SK-N-MC (cell line): ENCODE measurements around the gene LBX1.
A peak's percentile ranks its signal among the peaks of the same experiment; 100 is the strongest.

Experiments used
- DNase-seq: peaks from one replicate; pipeline ENCODE4 v3.0.0-alpha.2; 2011; ENCODE audit warnings: low read depth, low spot score
- H3K27ac ChIP-seq: fragments of 200-600 bp; sonication (generic); 2 replicates; pipeline ENCODE4 v1.5.1; 2016; ENCODE audit warnings: mixed run types
- H3K36me3 ChIP-seq: fragments of 200-600 bp; sonication (generic); 2 replicates; pipeline ENCODE4 v1.6.1; 2017; ENCODE audit warnings: antibody characterized with exemption, low read length, mixed read lengths; ENCODE audit not compliant: insufficient read depth
- H3K4me3 ChIP-seq: fragments of 200-600 bp; sonication (generic); 2 replicates; pipeline ENCODE4 v1.5.1; 2016
- H3K9ac ChIP-seq: fragments of 200-600 bp; sonication (generic); 2 replicates; pipeline ENCODE4 v1.8.0; 2017; ENCODE audit warnings: mixed run types, mixed read lengths; ENCODE audit not compliant: insufficient read length
- H3K9me3 ChIP-seq: fragments of 200-600 bp; sonication (generic); 2 replicates; pipeline ENCODE4 v1.6.1; 2017; ENCODE audit warnings: low read depth, mild to moderate bottlenecking, antibody characterized with exemption, low read length, moderate library complexity, mixed read lengths
- EZH2 ChIP-seq: fragments of 200-600 bp; sonication (generic); IDR thresholded peaks from one replicate; pipeline ENCODE4 v1.6.1; 2017; ENCODE audit warnings: antibody characterized with exemption
- FOXP2 ChIP-seq: optimal IDR thresholded peaks from 2 replicates; pipeline ENCODE3; 2011; ENCODE audit warnings: mild to moderate bottlenecking, moderate library complexity; ENCODE audit not compliant: insufficient read depth; ENCODE audit errors: extremely low read length, control extremely low read depth
- POLR2AphosphoS5 ChIP-seq: IDR thresholded peaks from 2 replicates; pipeline ENCODE4 v1.6.1; 2012; ENCODE audit warnings: mild to moderate bottlenecking, low read depth, low read length, borderline replicate concordance

Gene LBX1

GRCh38 chr10:101257084-101257483 is 27.8 kb upstream of the LBX1 start:
- Histone ChIP-seq H3K27ac (no peak overlapping the region), H3K36me3 (no peaks in the 10 kb centered on the region), H3K4me3 (no peak overlapping the region), H3K9me3 (no peaks in the 10 kb centered on the region), H3K9ac (no peak overlapping the region)
- TF ChIP-seq POLR2AphosphoS5 (no peak), FOXP2 (no peak), EZH2 (no peak)
- peak; percentile 14 for DNase-seq

GRCh38 chr10:101256387-101256786 is 27.1 kb upstream of the LBX1 start:
- DNase-seq: no peak
- H3K4me3 ChIP-seq: no peak overlapping the region
- H3K27ac ChIP-seq: no peak overlapping the region
- H3K36me3 ChIP-seq: no peaks in the 10 kb centered on the region
- no peak overlapping the region for H3K9ac ChIP-seq
- no peaks in the 10 kb centered on the region for H3K9me3 ChIP-seq
- TF ChIP-seq EZH2 (no peak), FOXP2 (no peak), POLR2AphosphoS5 (no peak)

GRCh38 chr10:101250136-101250535 is 20.9 kb upstream of the LBX1 start:
- TF ChIP-seq EZH2: no peak
- no peak for TF ChIP-seq FOXP2
- no peaks in the 10 kb centered on the region for H3K36me3 ChIP-seq
- H3K9ac ChIP-seq: no peak overlapping the region
- no peaks in the 10 kb centered on the region for H3K9me3 ChIP-seq
- no peak overlapping the region for H3K4me3 ChIP-seq
- no peak overlapping the region for H3K27ac ChIP-seq
- DNase-seq: no peak

GRCh38 chr10:101249171-101249581 is 19.9 kb upstream of the LBX1 start:
- Histone ChIP-seq H3K27ac (no peak overlapping the region), H3K36me3 (no peaks in the 10 kb centered on the region), H3K9ac (no peak overlapping the region), H3K4me3 (no peak overlapping the region), H3K9me3 (no peaks in the 10 kb centered on the region)
- TF ChIP-seq FOXP2 (no peak), POLR2AphosphoS5 (no peak), EZH2 (no peak)
- DNase-seq: no peak

DNA sequence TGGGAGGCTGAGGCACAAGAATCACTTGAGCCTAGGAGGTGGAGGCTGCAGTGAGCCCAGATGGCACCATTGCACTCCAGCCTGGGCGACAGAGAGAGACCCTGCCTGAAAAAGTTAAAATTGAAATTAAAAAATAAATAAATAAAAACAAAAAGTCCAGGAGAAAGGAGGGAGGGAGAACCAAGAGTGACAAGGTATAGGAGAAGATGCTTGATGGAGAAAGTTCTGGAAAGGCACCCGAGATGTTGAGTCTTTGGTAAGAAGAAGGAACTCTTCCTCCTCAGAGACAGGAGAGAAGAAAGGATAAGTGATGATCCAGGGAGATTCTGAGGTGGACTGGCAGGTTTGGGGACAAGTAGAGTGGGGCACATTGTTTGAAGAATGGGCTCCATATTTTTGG is 17.4 kb upstream of the LBX1 start:
- H3K9ac ChIP-seq: no peak overlapping the region
- H3K9me3 ChIP-seq: no peaks in the 10 kb centered on the region
- no peak for DNase-seq
- no peak overlapping the region for H3K27ac ChIP-seq
- no peak overlapping the region for H3K4me3 ChIP-seq
- no peak for TF ChIP-seq FOXP2
- no peak for TF ChIP-seq EZH2
- no peak for TF ChIP-seq POLR2AphosphoS5
- no peaks in the 10 kb centered on the region for H3K36me3 ChIP-seq

- no peak for DNase-seq
- H3K36me3 ChIP-seq: no peaks in the 10 kb centered on the region
These were observed 15.2 kb upstream of the LBX1 start for GRCh38 chr10:101244321-101245050.

GRCh38 chr10:101241840-101242707 is 12.8 kb upstream of the LBX1 start:
- Histone ChIP-seq H3K4me3 (no peak overlapping the region), H3K27ac (no peak overlapping the region), H3K36me3 (no peaks in the 10 kb centered on the region), H3K9ac (no peak overlapping the region), H3K9me3 (no peaks in the 10 kb centered on the region)
- TF ChIP-seq FOXP2 (no peak), POLR2AphosphoS5 (no peak), EZH2 (no peak)
- DNase-seq: no peak

More at GRCh38 chr10:101244321-101245050, 15.2 kb upstream of the LBX1 start:
- Histone ChIP-seq H3K4me3 (no peak overlapping the region), H3K27ac (no peak overlapping the region), H3K9me3 (no peaks in the 10 kb centered on the region), H3K9ac (no peak overlapping the region)
- TF ChIP-seq POLR2AphosphoS5: no peak

GRCh38 chr10:101238732-101239105 is 9.5 kb upstream of the LBX1 start:
- H3K9ac ChIP-seq: no peak overlapping the region
- H3K9me3 ChIP-seq: no peaks in the 10 kb centered on the region
- no peak for DNase-seq
- no peak for TF ChIP-seq FOXP2
- TF ChIP-seq EZH2: no peak
- TF ChIP-seq POLR2AphosphoS5: no peak
- H3K27ac ChIP-seq: no peak overlapping the region
- H3K36me3 ChIP-seq: no peaks in the 10 kb centered on the region
- H3K4me3 ChIP-seq: no peak overlapping the region
